Thyroid gland (tissue), 4 donors: ENCODE data around the gene XRCC6.

Source experiments
- POLR2A ChIP-seq, 2 donors: fragments of 450-650 bp; IDR thresholded peaks; one replicate each; pipeline ENCODE4 v1.6.1; 2017; ENCODE audit warnings: antibody characterized with exemption in 2 of 2, mild to moderate bottlenecking in 2 of 2, moderate library complexity in 1 of 2
- TF ChIP-seq, protein P1 (sequence below), 6 experiments: fragments of 200-600 bp in 3 of 6; fragments of 450-650 bp in 3 of 6; sonication (generic) in 3 of 6; IDR thresholded peaks; one replicate each; pipeline ENCODE4 v1.5.1; 2016 to 2019; ENCODE audit warnings: antibody characterized with exemption in 6 of 6, mild to moderate bottlenecking in 2 of 6, inconsistent platforms in 1 of 6, moderate library complexity in 1 of 6

DNA sequence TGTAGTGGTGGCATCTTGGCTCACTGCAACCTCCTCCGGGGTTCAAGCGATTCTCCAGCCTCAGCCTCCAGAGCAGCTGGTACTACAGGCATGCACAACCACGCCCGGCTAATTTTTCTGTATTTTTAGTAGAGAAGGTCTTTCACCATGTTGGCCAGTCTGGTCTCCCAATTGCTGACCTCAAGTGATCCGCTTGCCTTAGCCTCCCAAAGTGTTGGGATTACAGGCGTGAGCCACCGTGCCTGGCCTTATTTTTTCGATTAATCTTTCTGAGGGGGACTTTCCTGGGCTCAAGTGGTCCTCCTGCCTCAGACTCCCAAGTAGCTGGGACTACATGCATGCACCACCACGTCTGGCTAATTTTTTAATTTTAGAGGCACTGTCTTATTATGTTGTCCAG, 62.0 kb downstream of the XRCC6 start:
- TF ChIP-seq POLR2A (IDR thresholded peaks at IDR 0.05) = no peak
- TF ChIP-seq, protein P1, sequence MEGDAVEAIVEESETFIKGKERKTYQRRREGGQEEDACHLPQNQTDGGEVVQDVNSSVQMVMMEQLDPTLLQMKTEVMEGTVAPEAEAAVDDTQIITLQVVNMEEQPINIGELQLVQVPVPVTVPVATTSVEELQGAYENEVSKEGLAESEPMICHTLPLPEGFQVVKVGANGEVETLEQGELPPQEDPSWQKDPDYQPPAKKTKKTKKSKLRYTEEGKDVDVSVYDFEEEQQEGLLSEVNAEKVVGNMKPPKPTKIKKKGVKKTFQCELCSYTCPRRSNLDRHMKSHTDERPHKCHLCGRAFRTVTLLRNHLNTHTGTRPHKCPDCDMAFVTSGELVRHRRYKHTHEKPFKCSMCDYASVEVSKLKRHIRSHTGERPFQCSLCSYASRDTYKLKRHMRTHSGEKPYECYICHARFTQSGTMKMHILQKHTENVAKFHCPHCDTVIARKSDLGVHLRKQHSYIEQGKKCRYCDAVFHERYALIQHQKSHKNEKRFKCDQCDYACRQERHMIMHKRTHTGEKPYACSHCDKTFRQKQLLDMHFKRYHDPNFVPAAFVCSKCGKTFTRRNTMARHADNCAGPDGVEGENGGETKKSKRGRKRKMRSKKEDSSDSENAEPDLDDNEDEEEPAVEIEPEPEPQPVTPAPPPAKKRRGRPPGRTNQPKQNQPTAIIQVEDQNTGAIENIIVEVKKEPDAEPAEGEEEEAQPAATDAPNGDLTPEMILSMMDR (IDR thresholded peaks at IDR 0.05) = no peak
